Islet precursor cell (in vitro differentiated cells): ENCODE measurements around the gene SCAMP3.
"Not testable (repeated sequence)": the region's sequence is repeated elsewhere in the genome, so short reads cannot be mapped to it uniquely, and the experiment has no call there.

ENCODE experiments used
- DNase-seq: peaks from one replicate; pipeline ENCODE4 v3.0.0-alpha.2; 2018

Gene SCAMP3

DNA sequence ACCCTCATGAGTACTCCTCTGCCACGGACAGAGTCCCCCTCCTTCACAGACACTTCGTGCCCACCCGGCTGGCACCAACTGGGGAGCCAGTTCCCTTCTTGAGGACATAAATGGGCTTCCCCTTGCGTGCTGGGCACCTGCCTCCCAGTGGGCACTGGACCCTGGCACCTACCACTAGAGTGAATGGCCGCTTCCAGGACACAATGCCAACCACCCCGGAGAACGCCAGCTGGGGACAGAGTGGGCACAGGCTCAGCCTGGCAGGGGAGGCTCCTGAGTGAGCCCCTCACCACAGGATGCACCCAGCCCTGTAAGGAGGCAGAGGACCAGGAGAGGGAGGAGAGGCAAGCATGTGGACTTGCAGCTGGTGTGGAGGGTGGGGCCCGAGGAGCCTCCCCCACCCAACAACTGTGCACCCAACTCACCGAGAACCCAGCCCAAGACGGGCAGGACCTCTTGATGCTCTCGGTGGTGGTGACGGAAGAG, 7.9 kb downstream of the SCAMP3 start:
- no peak for DNase-seq

- no peak for DNase-seq
These were observed 8.4 kb downstream of the SCAMP3 start for GRCh38 chr1:155253797-155254196.

DNA sequence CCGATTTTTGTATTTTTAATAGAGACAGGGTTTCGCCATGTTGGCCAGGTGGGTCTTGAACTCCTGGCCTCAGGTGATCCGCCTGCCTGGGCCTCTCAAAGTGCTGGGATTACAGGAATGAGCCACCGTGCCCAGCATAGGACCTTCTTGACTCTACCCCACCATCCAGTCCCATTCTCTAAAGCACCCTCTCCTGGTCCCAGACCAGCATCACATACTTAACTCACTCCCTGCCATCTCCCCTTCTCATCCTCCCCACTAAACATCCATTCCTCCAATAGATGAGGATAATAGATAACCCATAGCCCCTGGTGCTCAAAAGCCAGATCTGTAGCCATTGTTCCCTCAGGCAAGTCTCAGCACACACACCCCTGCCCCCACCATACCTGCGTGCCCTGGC, 9.0 kb downstream of the SCAMP3 start:
- no peak for DNase-seq

GRCh38 chr1:155251566-155251965, 10.6 kb downstream of the SCAMP3 start:
- DNase-seq: no peak

DNA sequence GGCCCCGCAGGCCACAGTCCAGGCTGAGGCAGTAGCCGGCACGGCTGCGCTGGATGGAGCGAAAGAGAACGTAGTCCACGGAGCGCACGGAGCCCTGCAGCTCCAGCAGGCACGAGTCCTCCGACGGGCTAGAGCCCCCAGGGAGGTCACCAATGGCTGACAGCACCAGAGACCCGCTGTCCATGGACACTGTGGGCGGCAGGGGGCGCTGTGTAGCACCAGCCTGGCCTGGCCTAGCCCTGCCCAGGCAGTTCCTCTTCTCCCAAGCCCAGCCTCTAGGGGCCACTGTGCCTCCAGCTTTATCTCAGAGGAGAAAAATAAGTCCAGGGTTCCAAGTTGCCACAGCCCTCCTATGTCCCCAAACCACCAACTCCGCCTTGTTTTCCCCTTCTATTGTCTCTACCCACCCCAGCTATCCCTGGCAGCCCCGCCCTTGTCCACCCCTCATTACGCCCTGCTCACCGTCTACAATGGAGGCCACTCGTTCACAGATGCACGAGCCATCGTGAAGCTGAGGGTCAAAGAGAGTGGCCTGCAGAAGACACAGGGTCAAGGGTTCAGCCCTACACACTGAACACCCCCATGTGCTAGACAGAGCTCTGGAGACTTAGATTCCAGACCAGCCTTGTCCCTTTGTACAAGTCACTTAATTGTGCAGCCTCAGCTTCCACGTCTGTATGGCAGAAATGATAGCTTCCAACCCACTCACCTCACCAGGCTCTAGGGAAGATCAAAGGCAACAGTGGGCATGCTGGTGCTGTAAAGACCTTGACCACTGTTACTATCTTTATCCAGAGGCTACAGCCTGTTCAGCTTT, 11.3 kb downstream of the SCAMP3 start:
- peak; percentile 98 for DNase-seq

- no peak for DNase-seq
These were observed 11.9 kb downstream of the SCAMP3 start for GRCh38 chr1:155250246-155250632.

DNA sequence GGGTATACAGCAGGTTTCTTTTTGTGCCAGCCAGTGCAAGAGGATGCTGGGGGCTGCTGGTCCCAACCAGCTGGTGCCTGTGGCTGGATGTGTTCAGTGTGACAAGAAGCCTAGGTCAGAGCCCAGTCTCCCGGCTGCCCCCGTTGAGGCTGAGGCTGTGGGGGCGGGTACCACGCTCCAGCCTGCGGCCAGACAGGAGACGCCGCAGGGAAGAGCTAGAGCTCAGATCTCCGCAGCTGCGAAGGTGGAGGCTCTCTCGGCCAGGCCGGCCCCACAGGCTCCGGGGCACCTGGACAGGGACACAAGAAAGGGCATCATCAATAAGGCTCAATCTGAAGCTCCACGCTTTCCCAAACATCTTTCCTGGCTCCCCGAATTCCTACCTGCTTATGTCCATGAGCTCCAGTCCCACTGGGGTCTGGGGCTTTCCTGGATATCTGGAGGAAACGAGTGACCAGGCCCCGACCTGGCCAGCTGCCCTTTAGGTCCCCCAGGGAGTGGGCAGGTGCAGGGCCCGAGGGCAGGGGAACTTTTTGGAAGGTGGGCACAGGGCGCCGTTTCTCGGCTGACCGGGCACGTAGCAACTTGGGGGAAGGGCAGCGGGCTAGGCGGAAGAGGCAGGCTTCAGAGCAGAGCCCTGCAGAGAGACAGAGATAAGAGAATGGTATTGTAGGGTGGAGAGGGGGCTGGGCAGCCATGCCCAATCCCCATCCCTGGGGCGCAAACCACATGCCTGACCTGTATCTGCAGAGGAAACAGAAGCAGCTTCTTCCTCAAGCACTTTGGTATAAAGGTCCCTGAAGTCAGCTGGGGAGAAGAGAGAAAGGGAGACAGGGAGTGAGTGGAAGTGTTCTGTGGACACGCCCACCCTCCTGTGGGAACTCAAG, 14.2 kb downstream of the SCAMP3 start:
- DNase-seq: no peak

- DNase-seq: not testable (repeated sequence)
These were observed 15.4 kb downstream of the SCAMP3 start for GRCh38 chr1:155246796-155247195.

GRCh38 chr1:155245163-155245524, 17.0 kb downstream of the SCAMP3 start:
- DNase-seq: no peak

DNA sequence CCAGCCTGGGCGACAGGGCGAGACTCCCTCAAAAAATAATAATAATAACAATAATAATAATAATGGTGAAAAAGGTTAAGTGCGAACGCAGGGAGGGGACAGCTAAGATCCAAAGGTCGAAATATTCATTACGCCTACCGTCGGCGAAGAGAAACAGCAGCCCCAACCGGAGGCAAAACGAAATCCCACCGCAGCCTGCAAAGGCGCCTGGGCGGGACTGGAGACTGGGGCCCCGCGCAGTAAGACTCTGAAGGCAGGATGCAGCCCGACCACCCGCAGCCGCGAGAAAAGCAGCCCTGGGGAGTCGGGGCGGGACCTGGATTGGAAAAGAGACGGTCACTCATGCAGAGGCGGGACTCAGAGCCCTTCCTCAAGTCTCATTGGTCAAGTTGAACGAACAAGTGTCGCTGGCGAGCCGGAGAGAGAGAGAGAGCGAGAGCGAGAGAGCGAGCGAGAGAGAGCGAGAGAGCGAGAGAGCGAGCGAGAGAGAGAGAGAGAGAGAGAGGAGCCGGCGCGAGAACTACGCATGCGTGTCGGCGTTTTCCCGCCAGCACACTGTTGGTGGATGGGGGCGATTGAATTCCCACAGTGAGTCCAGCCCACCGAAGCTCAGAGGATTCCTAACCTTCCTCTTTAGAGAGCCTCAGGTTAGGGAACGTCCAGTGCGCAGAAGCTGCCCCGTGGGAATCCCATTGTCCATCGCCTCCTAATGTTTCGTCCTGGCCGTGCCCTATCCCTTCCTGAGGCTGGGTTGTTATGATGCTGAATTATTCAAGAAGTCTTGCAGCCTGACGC, 17.6 kb downstream of the SCAMP3 start:
- peak; percentile 100 for DNase-seq

DNA sequence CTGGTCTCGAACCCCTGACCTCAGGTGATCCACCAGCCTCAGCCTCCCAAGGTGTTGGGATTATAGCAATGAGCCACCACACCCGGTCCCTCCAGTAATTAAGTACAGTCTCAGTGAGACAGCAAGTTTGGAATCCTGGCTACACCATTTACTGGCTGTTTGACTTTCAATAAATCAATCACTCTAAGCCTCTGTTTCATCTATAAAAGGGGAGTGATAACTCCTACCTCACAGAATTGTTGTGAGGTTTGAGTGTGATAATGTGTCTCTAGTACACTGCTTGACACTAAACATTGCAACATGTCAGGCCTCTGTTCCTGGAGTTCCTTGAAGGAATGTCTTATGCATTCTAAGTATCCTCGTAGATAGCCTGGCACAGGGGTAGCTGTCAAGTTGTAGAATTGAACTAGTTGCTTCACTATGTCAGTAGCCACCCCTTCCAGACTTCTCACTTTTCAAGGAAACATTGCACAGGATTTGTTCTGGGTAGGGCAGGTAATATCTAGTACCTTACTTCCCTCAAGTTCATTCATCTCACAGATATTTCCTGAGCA, 19.3 kb downstream of the SCAMP3 start:
- DNase-seq: no peak

DNA sequence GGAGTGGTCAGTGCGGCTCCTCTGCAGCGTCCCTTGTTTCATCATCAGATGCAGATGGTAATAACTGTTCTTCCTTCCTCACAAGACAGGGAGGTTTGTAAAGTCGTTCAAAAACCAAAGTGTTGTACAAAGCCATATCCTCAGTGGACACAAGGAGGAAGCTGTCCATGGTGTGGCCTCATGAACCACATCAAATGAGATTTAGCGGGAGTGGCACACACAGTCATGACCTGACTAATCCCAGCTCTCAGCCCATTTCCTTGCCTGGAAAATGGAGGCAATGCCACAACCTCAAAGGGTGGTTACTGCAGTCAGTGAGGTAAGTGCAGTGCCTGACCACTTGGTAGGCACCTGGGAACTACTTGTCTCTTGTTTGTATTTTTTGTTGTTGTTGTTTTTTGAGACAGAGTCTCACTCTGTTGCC, 20.3 kb downstream of the SCAMP3 start:
- DNase-seq: no peak

DNA sequence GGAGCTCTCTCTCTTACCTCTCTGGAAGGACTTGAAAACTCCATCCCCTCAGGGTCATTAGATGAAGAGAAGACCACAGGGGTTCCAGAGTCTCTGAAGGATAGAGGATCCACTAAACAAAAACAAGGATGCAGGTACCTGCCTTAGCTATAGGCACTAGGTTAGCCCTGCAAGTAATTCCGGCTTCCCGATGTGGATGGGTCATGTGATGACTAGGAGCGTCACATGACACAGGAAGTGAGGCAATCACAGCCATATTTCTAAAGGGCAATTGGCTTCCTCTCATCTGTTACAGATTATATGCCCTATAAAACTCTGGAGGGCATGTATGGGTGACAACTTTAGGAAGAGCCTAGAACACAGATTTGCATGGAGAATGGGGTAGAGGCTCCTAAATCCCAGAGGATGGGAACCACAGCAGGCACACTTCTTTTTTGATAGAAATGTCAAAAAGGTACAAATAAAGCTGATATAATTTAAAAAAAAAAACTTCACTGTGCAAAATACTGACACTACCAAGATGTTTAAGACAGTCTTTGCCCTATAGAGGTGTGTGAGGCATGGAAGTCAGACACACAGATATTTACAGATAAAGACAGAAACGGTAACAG, 21.0 kb downstream of the SCAMP3 start:
- peak; percentile 82 for DNase-seq

DNA sequence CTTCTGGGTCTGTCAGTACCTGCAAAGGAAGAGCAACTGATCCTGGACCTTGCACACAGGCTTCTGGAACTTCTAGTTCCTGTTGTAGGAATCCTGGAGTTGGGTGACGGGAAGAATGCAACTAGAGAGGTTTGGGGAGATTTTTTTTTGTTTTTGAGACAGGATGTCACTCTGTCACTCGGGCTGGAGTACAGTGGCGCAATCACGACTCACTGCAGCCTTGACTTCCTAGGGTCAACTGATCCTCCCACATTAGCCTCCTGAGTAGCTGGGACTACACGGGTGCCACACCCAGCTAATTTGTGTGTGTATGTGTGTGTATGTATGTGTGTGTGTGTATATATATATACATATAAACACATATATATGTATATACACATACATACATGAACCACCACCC, 25.7 kb downstream of the SCAMP3 start:
- DNase-seq: no peak

DNA sequence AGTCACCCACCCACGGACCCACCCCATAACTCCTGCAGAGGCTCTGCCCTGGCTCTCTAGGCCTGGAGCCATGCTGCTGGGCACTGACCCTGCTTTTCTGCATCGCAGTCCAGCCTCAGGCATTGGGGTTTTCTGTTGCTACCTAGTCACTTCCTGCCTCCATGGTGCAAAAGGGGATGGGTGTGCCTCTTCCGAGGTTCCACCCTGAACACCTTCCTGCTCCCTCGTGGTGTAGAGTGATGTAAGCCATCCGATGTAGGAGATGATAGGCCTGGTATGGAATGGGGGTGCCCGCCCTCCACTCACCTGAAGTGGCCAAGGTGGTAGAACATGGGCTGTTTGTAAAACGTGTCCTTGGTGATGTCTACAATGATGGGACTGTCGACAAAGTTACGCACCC, 26.8 kb downstream of the SCAMP3 start:
- not testable (repeated sequence) for DNase-seq

DNA sequence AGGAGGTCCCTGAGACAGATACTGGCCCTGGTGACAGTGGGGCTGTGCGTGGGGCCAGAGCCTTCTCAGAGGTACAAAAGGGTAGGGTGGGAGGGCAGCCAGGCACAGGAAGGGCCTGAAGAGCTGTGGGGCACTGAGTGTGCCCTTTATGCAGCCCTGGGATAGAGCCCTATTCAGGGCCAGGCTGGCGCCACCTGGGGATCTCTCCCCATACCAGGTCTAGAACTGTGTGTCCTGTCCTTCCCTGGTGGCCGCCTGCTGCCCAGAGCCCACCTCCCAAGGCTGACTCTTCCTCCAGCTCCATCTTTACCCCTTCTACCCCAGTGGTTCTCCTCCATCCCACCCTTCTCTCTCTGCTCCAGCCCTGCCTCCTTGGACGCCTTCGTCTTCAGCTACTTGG, 28.7 kb downstream of the SCAMP3 start:
- DNase-seq: not testable (repeated sequence)

DNA sequence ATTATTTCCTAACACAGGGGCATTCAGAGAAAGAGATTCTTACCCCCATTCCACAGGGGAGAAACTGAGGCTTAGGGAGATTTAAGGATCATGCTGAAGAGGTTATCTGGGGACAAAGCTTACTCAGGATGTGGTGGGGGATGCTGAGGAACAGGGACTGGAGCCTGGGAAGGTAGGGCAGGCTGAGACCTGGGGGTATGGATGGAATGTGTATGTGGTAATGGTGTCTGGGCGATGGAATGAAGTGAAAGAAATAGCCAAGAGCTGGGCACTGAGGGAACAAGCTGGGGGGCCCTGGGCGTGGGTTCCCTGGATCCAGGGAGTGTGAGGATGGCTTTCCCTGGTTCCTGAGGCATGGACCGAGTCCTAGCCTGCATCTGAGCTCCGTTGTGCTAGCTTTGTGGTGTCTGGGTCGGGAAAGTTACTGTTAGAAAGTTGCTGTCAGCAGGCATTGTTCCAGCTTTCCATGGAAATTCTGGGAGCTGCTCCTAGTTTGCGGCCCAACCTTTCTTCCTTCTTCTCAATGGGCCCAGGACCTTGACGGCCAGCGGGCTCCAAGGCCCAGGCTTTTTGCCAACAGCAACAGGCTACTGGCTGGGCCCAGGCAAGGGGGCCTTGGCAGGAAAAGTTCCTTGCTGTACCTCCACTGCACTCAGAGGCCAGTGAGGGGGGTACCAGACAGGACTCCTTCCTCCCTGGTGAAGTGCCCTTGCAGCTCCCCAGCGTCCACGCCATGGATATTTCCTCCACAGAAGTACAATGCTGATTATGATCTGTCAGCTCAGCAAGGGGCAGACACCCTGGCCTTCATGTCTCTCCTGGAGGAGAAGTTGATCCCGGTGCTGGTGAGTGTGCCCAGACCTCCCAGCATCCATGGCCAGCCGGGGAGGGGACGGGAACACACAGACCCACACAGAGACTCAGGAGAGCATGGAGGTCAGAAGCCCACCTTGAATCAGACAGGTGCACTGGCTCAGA, 29.9 kb downstream of the SCAMP3 start:
- not testable (repeated sequence) for DNase-seq

DNA sequence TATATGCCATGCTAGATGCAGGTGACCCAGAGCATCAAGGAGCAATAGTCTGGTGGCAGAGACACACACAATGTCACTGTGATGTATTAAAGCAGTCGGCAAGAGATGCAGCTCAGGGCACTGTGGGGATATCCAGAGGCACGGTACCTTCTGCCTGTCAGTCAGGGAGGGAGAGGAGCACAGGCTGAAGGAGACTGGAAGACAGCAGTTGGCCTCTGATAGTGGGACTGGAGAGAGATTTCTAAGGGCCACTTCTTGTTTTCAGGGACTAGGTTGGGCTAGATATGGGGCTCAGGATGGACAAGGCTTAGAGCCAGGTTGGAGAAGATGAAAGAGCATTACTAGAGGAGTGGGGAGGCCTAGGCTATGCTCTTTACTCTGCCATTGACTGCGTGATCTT, 30.9 kb downstream of the SCAMP3 start:
- not testable (repeated sequence) for DNase-seq

GRCh38 chr1:155228096-155228427, 34.1 kb downstream of the SCAMP3 start:
- no peak for DNase-seq

GRCh38 chr1:155227261-155228095, 34.7 kb downstream of the SCAMP3 start:
- DNase-seq: peak; percentile 100
